Stimulated activated CD4-positive, alpha-beta T cell treated with anti-CD3 and anti-CD28 coated beads, Interleukin-4, amount 100 ng/mL, for 48 hours (primary cell): ENCODE data around the gene UGP2.
"Not testable (repeated sequence)": the region's sequence is repeated elsewhere in the genome, so short reads cannot be mapped to it uniquely, and the experiment has no call there.

Experiments used
- DNase-seq, 2 donors: peaks; one replicate each; pipeline ENCODE4 v3.0.0-alpha.2; 2020; ENCODE audit warnings: low read depth in 2 of 2

Gene UGP2

DNA sequence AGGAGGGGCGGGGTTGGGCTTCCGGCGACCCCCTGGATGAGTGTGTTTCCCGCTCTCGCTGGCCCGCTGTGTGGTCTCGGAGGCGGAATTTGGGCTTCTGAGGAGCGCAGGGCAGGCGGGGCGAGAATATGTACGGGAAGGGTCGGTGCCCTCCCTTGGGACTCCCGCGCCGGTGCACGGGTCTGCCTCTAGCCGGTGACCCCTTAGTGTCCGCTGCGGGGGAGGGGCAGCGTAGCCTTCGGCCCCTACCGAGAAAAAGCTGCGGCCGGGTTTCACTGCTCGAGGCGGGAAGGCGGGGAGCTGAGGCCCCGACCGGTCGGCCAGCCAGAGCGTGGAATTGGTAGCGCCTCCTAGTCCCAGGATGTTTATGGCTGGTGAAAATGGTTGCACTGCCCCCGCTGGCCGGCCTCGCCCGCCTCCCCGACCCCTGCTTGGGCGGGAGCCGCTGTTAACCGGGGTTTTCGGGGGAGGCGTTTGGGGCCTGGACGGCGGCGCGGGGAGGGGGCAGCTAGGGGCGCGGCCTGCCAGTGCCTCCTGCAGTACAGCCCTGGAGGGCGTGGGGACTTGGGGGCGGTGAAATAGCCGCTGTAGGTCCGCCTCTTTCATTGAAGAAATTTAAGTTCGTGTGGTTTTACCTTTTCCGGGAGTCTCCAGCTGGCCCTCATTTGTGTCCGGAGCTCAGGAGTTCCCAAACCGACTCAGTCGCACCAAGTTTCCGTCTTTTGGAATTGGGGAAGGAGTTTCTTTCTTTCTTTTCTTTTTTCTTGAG, at the start of gene UGP2:
Gene UGP2, plus strand, starts transcription at position 643 of the 769 bp plus-strand sequence. CDS start 290 bp downstream, outside the sequence.
- DNase-seq = peak; percentile 68 to 81

DNA sequence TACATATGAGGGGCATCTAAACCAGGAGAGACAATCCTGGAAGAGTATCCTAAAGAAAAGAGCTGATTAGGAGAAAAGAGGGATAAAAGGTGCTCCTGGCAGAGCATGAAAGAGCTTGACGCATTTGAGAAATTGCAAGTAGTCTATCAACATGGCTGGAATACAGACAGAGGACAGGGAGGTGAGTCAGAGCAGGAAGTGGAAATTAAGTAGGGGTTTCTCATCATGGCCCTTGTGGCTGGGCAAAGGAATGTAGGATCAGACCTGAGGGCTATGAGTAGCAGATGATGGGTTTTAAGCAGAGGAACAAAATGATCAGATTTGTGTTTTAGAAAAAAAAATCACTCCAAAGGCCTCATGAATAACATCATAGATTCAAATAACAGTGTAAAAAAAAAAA, 49.2 kb upstream of the UGP2 start:
- DNase-seq = no peak

DNA sequence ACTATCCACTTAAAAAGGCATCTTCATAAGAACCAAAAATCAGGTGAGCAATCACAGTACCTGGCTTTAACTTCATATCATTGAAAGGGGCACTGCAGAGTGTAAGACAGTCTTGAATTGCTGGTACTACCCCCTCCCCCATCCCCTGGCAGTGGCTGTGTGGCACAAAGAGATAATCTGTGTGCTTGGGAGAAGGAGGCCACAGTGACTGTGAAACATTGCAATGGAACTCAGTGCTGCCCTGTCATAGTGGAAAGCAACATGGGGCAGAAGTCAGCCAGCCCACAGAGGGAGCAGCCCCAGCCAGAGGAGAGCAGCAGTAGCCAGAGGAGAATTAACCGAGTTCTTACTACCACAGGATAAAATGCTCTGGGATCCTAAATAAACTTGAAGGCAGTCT, 45.3 kb upstream of the UGP2 start:
- DNase-seq = no peak

DNA sequence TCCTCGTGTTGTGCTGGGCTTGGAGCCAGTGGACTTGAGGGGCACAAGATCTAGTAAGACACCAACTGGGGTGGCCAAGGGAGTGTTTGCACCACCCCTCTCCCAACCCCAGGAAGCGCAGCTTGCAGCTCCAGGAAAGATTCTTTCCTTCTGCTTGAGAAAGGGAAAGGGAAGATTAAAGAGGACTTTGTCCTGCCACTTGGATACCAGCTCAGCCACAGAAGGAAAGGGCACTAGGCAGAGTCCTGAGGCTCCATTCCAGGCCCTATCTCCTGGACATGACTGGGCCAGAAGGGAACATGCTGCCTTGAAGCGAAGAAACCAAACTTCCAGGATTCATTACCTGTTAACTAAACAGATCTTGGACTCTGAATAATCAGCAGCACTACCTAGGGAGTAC, 44.9 kb upstream of the UGP2 start:
- no peak for DNase-seq

DNA sequence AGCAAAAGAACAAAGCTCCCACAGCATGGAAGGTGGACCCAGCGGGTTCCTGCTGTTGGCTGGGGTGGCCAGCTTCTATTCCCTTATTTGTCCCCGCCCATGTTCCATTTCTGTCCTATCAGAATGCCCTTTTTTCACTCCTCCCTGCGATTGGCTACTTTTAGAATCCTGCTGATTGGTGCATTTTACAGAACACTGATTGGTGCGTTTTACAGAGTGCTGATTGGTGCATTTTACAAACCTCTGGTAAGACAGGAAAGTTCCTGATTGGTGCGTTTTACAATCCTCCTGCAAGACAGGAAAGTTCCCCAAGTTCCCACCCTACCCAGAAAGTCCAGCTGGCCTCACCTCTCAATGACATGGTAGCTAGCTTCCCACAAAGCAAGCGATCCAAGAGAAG, 40.2 kb upstream of the UGP2 start:
- DNase-seq = no peak

DNA sequence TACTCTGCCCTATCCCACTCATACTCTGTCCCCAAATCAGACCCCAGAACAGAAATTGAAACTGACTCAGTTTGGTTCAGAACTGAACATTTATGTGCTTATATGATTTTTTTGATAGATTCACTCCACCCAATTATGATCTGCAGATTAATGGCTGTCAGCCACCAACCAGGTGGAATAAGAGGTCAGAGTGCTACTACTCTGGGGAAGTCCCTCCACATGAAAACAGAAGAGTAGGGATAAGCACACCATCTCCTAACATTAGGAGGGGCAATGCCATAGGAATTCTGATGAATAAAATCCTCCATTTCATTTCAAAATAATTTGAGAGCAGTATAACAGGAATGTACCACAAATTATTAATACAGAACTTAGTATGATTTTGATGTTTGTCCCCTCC, 36.3 kb upstream of the UGP2 start:
- DNase-seq = no peak

DNA sequence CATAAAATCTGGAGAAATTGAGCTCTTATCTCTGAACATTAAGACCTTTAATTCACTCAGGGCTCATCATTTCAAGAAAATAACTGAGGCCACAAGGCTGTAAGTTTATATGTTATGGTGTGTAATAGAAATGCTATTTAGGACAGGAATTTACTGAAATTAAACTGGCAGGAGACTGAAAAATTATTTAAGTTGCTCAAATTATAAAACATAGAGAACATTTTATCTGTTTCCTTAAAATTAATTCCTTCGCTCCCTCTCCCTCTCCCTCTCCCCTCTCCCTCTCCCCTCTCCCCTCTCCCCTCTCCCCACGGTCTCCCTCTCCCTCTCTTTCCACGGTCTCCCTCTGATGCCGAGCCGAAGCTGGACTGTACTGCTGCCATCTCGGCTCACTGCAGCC, 33.7 kb upstream of the UGP2 start:
- DNase-seq = not testable (repeated sequence)

DNA sequence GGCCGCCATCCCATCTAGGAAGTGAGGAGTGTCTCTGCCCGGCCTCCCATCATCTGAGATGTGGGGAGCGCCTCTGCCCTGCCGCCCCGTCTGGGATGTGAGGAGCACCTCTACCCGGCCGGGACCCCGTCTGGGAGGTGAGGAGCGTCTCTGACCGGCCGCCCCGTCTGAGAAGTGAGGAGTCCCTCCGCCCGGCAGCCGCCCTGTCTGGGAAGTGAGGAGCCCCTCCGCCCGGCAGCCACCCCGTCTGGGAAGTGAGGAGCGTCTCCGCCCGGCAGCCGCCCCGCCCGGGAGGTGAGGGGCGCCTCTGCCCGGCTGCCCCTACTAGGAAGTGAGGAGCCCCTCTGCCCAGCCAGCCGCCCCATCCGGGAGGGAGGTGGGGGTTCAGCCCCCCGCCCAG, 32.8 kb upstream of the UGP2 start:
- not testable (repeated sequence) for DNase-seq

DNA sequence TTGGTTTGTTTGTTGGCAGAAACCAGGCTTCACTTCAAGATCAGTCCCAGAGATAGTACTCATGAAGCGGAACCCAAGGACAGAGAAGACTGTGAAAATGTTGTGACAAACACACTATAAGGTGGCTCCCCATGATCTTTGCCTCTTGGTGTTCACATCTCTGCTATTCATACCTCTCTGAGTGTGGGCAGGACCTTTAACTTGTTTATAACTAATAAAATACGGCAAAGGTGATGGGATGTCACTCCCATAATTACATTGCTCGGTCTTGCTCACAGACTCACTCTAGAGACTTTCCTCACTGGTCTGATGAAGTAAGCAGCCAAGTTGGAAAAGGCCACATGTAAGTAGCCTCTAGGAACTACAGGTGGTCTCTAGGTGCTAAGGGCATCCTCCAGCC, 30.6 kb upstream of the UGP2 start:
- DNase-seq = no peak

DNA sequence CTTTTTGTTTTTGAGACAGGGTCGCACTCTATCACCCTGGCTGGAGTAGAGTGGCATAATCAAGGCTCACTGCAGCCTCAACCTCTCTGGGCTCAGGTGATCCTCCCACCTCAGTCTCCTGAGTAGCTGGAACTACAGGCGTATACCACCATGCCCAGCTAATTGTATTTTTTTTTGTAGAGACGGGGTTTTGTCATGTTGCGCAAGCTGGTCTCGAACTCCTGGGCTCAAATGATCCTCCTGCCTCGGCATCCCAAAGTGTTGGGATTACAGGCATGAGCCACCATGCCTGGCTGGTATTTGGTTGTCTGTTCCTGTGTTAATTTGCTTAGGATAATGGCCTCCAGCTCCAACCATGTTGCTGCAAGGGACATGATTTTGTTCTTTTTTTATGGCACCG, 29.8 kb upstream of the UGP2 start:
- not testable (repeated sequence) for DNase-seq

DNA sequence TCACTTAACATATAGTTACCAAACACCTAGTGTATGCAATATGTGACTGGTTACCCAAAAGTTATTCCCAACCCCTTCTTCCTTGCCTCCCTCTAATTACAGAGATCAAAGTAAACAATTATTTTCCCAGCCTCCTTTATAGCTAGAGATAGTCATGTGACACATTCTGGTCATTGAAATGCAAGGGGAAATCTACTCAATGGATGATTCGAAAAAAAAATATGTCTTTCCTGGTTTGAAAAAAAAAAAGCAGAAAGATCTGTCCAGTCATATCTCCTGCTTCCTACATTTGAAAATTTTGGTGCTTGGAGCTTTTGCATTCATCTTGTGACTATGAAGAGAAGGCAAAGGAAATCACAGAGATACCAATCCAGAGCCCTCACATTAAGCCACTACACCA, 27.6 kb upstream of the UGP2 start:
- DNase-seq = no peak

DNA sequence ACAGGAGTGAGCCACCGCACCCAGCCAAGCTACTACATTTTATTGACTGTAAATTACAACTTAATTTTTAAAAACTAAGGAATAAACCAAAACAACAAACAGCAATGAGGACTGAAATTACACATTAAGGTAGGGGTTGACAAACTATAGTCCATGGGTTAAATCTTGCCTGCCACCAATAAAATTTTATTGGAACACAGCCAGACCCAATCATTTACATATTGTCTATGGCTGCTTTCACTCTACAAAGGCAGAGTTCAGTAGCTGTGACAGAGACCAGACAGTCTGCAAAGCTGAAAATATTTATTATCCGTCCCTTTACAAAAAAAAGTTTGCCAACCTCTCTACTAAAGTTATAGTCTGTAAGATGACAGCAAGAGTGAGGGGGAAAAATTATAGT, 24.3 kb upstream of the UGP2 start:
- no peak for DNase-seq

DNA sequence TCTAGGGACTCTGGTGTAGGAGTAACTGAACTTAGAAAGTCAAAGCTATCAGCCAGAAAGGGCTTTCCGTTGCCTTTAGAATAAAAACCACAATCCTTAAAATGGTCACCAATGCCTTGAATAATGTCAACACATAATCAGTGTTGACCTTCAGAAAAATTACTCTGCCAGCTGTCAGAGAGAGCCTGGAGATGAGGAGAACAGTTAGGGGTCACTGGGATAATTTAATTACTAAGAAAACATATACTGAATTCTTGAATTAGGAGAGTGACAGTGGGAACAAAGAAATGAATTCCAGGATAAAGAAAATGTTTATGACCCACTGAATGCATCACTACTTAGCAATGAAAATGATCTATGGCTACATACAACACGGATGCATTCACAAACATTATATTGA, 23.4 kb upstream of the UGP2 start:
- no peak for DNase-seq

DNA sequence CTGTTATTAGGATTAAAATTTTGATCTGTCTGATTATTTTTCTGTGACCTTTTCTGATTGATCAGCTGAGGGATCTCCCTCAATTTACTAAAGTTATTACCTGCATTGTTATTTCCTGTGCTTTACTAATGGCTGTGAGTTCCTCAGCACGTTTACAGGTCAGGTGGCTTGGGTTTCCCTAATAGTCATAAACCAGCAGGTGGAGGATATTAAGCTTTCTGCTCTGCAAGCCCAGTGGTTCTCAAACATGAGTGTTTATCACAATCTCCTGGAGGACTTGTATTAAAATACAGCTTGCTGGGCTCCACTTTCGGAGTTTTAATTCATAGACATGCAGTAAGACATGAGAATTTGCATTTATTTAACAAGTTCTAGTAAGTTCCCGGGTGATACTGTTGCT, 22.4 kb upstream of the UGP2 start:
- DNase-seq = no peak

DNA sequence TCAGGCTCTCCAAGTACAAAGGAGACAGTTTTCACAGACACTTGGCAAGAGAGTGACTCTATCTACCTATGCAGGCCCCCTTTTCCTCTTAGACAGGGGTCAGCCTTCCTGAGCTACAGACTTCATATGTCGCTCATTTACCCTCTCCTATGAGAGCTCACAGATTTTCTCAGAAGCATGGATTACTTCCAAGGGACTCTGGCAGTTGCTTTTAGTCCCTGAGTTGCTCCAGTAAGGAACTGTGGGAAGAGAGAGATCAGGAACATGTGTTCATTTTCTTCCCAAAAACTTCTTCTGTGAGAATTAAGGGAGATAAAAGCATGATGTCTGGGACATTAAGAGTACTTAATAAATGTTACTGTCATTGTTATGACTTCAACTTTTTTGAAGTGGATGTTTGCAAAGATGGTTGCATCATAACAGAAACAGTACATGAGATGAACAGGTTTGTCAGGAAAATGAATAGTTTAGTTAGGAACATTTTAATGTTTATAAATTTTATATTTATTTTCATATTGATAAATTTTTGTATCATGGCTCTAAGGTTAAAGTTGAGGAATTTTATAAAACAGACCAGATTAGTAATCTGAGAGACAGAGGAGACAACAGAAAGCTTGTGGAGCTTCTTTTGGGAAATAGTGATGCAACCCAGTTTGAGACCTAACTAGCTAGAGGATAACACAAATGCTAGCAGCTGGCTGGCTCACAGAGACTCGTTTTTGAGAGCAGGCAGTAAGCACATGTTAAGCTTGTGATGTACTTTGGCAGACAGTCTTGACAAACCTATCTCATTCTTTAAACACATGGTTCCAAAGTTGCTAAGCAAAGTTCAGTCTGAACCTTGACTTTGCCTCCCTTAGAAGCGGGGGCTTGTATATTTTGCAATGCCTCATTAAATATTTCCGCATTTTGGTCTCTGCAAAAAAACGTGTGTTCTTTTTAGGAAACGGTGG, 21.7 kb upstream of the UGP2 start:
- DNase-seq = no peak

DNA sequence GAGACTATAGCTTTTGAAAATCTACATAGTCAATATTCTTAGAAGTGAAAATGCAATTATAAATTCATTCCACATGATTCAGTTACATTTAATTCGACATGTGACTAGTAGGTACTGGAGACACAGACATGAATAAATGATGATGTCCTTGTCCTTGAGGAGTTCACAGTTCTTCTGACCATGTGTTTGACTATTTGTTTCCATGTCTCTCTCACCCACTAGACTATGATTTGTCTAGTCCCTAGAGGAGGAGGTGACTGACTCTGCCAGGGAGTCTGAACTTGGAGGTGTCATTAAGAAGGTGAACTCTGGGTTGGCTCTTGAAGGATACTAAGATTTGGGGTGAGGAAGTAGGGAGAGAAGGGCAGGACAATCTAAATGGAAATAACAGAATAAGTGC, 20.7 kb upstream of the UGP2 start:
- DNase-seq = no peak

DNA sequence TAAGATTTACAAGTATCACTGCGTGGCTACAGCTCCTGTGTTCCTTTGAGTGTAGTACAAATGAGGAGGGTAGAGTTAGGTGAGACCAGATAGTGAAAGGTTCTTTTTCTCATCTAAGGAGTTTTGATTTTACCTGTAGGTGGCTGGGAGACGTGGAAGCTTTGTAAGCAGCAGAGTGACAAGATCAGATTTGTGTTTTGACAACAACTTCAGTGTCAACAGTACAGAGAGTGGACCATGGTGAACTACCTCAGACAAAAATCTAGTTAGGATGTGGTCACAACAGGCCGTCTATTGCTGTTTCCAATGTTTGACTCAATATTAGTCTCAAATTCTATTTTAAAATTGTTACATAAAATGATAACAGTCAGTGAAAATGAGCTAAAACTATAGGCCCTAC, 20.3 kb upstream of the UGP2 start:
- DNase-seq = no peak

DNA sequence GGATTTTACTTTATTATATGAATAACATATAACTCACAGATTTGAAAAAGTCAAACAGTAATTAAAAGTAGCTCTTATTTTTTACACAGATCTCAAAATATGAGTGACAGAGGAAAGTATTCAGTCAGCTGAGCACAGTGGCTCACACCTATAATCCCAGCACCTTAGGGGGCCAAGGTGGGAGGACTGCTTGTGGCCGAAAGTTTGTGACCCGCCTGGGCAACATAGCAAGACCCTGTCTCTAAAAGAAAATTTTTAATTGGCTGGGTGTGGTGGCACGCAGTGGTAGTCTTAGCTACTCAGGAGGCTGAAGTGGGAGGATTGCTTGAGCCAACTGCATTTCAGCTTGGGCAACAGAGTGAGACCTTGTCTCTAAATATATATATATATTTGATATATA, 19.2 kb upstream of the UGP2 start:
- no peak for DNase-seq

DNA sequence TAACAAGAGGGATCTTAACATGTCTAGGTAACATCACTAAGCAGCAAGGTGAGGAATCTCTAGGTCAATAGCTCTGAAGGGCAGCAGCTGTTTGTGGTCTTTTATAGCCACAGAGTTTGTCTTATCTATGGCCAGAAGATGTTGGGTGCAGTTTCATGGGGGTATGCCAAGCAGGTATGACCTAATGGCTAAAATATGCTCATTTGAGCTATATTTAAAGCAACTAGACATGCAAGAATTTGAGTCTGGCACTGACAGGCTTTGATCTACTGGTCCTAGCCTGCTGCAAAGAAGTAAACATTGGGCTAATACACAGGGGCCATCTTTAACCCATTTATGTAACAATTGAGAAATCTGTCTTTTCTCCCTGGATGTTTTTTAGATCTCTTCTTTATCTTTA, 13.9 kb upstream of the UGP2 start:
- DNase-seq = no peak

DNA sequence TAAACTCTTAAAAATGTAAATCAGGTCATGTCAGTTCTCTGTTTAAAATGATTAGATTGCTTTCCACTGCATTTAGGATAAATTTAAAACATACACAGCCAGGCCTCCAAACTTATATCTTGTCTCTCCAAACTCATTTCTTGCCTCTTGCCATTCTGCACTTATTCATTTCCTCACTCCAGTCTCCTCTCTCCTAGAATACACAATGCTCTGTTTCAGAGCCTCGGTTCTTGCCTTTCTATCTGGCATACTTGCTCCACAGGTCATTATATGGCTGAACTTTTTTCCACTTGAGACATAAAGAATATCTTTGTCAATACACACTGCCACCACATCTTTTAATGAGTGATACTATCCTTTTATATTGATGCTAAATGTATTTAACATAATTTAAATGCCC, 10.5 kb upstream of the UGP2 start:
- DNase-seq = no peak

DNA sequence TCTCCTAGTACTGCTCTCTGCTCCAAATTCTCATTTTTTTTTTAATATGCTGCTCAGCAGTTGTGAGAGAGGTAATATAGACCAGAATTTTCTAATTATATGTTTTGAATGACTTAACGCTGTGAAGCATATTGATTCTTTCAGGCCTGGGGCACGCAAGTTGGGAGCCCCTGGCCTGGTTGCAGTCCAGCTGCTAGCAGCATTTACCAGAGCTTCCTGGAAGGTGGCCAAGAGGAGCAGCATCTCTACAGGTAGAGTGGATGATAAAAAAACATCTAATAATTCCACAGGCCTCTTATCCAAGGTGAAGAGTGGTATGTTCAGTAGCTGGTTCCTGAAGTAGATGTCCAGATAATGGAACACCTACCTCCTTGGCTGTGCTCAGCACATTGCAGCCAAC, 7.3 kb upstream of the UGP2 start:
- no peak for DNase-seq

DNA sequence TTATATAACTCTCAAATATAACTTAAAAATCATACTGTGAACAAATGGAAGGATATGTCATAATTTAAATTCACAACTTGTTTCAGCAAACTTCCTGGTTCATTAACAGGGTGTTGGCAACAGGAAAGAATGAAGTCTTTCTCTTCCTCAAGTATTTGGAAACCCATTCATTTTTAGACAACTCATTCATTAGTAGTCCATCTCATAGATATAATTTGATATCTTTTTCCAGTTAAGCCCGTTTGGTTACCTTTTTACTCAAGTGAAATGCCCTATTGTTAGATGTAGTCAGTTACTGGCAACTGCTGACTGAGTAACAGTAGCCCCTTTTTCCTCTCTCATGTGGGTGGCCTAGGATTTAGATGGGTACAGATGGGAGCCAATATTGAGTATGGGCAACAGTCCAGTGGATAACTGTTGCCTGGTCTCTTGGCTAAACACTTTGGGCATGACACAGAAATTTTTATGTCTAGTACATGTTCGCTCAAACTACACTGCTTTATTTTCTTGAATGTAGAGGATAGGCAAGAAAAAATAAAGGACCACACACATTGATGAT, 4.6 kb upstream of the UGP2 start:
- no peak for DNase-seq
